Measurements from ENCODE around the gene PPP6R3.
"Not testable (repeated sequence)": the region's sequence is repeated elsewhere in the genome, so short reads cannot be mapped to it uniquely, and the experiment has no call there.

The PPP6R3 gene

DNA sequence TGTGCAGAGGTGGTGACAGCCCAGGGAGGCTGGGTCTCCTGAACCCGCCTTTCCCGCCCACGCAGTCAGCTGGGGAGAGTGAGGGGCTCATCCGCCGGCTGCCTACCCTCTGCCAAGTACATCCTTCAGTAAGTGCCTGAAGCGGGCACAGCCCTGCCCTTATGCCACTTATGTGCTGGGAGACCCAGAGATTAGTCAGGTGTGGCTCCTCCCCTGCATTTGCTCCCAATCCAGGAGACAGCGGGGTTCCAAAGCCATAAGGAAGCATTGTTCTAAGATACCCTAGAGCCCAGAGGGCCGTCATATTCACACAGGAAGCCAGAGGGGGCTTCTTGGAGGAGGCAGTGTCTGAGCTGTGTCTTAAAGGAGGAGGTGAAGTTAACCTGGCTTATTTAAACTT, 5.8 kb upstream of the PPP6R3 start:
- no peak for DNase-seq (ENCODE audit: low spot score)
- FAIRE-seq = no peak

DNA sequence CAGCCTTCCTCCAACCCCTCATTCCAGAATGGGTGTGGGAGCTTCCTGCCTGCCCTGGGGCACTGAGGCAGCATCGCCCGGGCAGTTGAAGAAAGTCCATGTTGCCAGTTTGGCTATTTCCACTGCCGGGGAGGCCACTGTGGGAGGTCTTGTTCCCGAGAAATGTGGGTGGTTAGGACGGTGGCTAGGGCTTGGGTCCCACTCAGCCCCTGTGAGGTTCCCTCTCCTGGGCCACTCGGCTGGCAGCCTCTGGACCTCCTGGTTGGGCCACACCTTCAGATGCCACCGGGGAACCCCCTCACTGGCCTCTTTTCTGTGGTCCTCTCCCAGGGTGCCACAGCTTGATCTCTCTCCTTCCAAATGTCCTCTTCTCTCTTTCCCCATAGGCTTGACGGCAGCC, 5.1 kb upstream of the PPP6R3 start:
- FAIRE-seq (no peak), DNase-seq (ENCODE audit: low spot score) (no peak)

DNA sequence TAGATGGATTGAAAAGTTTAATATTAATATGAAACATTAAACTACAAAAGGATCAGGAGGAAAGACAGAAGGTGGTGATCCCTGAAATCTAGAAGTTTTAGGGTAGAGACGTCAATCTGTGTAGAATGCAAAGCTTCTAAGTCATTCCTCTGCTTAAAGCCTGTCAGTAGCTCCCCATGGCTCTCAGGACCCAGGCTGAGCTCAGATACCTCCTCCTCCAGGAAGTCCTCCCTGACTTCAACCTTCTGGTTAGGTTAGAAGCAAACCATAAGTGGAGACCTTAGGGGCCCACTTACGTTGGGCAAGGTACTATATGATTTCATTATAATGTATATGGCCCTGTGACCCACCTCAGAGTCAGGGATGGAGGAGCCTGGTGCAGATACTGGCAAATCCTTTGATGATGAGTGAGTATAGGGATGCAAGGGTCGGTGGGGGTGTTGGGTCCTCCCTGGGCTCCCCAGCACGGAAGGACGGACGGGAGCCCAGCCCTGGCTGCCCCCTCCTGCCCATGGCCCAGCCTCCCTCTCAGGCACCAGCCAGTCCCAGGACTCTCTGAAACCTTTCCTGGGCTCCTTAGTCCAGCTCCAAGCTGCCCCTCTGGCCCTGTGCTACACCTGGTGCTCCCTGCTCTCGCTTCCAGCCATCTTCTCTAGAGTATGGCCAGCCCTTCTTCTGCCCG, 3.2 kb upstream of the PPP6R3 start:
- DNase-seq (ENCODE audit: low spot score) (no peak), FAIRE-seq (no peak)

GRCh38 chr11:68457898-68458249, 2.7 kb upstream of the PPP6R3 start:
- no peak for FAIRE-seq
- DNase-seq (ENCODE audit: low spot score) = no peak

DNA sequence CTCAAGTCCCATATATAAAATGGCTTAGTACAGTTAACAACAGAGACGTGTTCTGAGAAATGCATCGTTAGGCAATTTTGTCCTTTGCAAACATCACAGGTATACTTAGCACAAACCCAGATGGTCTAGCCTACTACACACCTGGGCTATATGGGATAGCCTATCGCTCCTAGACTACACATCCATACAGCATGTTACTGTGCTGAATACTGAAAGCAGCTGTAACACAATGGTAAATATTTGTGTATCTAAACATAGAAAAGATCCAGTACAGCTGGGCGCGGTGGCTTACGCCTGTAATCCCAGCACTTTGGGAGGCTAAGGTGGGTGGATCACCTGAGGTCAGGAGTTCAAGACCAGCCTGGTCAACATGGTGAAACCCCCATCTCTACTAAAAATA, 2.2 kb upstream of the PPP6R3 start:
- not testable (repeated sequence) for DNase-seq (ENCODE audit: low spot score); FAIRE-seq

GRCh38 chr11:68459886-68460740, 439 bp upstream of the PPP6R3 start:
- FAIRE-seq = peak; percentile 81
- DNase-seq (ENCODE audit: low spot score) = peak; percentile 99

DNA sequence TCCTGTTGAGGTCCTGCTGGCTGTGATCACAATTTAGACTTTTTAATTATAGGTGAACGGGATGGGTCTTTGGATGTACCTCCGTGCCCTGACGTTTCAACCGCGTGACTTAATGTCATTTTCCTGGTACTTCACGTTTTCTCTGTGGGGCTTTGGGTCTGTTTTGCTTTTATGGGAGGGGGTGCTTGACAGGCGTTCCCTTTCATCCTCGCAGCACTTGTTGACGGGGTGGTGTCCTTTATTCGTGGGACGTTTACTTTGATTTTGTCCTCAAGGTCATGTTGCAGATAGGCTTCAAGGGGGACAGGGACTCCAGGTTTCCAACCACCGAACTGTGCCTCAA, 994 bp downstream of the PPP6R3 start:
- FAIRE-seq (no peak), DNase-seq (ENCODE audit: low spot score) (no peak)

DNA sequence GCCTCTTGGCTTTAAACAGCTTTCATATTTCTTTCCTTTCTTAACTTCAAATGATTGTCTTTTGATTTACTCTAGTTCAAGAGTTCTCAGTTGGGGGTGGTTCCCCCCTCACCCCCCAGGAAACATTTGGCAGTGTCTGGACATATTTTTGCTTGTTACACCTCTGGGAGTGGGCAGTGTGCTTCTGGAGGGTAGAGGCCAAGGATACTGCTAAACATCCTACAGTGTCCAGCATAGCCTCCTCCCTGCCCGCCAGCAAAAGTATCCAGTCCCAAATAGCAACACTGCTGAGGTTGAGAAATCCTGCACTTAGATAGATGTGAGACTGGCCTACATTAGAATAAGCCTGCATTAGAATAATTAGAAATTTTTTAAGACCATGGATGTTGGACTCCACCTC, 3.2 kb downstream of the PPP6R3 start:
- no peak for FAIRE-seq
- DNase-seq (ENCODE audit: low spot score) = no peak

DNA sequence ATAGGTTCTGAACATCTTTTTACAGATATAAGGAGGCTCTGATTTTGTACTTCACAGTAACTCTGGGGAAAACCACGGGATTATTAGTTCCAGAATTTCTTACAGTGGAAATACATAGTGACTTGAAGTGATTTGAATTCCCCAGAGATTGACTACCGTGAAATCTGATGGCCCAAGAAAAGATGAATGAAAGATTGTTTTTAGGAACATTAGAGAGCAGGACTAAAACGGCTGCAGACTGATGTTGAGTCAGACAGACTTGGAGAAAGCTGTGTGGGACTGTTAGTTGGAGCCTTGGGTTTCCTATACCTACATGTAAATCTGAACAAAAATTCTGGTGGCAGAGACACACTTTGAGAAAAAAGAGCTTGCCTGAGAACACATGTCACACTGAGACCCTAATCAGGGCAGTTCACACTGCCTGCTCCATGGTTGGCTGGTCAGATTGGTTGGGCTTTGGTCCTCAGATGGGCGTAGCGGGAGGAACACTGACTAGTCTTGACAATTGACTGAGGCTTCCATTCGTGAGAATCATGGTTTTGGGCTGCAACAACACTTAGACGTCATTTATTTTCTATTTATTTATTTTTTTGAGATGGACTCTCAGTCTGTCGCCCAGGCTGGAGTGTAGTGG, 6.8 kb downstream of the PPP6R3 start:
- FAIRE-seq (no peak), DNase-seq (ENCODE audit: low spot score) (no peak)

- DNase-seq (ENCODE audit: low spot score) (no peak), FAIRE-seq (no peak)
Observed at GRCh38 chr11:68468217-68468828, 7.8 kb downstream of the PPP6R3 start.

GRCh38 chr11:68469122-68469521, 8.6 kb downstream of the PPP6R3 start:
- no peak for FAIRE-seq

DNA sequence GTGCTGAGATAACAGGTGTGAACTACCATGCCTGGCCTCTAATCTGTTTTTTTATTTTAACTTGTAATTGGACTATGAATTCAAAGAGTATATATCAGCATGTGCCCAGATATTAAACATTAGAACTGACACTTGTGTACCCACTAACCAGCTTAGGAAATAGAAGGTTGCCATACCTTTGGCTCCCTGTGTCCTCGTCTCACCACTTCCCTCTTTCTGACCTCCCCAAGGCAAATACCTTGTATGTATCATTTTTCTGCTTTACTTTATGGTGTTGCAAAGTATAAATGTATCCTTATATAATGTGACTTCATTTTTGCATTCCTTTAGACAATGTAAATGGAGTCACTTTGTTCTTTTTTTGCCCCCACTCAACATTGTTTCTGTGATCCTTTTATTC, 9.1 kb downstream of the PPP6R3 start:
- FAIRE-seq (no peak), DNase-seq (ENCODE audit: low spot score) (no peak)

More at GRCh38 chr11:68469122-68469521, 8.6 kb downstream of the PPP6R3 start:
- no peak for DNase-seq (ENCODE audit: low spot score)

GRCh38 chr11:68470304-68470811, 9.8 kb downstream of the PPP6R3 start:
- DNase-seq (ENCODE audit: low spot score) (no peak), FAIRE-seq (no peak)

DNA sequence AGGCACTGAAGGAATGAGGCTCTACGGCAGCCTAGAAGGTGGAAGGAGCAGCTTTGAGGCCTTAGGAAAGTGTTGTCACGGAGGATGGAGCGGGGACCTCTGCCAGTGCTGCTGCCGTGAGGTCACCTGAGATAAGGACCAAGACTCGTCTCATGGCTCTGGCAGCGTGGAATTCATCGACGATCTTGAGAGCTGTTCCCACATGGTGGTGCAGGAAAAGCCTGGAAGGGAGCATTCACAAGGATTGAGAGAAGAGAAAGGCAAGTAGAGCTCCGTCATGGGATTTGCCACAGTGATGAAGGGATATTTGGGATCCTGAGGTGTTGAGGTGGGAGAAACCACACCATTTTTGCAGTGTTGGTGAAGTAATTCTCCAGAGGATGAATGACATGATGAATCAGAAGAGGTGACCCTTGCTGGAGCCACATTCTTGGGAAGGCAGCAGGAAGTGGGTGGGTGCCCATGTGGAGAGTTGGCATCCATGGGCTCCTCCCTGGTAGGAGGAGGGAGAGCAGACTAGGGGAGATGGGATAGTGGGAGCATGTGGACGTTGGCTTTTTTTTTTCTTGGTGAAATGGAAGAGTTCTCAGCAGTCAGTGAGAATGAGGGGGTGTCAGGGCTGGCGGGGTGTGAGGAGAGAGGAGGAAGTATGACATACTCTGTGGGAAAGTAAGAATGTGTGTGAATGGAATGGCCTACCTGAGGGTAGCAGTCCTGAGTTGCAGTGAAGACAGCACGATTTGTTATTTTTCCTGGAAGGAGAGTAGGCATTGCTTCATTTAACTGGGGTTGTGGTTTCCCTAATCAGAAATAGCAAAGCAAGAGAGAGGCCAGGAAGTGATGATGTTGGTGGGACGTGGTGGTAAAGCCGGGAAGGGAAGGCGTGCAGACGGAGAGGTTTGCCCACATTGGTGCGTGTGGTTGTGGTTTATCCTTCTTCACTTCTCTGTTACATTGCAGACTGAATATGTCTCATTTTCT, 11.1 kb downstream of the PPP6R3 start:
- DNase-seq (ENCODE audit: low spot score) (peak; percentile 40), FAIRE-seq (no peak)

GRCh38 chr11:68472778-68473177, 12.2 kb downstream of the PPP6R3 start:
- DNase-seq (ENCODE audit: low spot score) = no peak

DNA sequence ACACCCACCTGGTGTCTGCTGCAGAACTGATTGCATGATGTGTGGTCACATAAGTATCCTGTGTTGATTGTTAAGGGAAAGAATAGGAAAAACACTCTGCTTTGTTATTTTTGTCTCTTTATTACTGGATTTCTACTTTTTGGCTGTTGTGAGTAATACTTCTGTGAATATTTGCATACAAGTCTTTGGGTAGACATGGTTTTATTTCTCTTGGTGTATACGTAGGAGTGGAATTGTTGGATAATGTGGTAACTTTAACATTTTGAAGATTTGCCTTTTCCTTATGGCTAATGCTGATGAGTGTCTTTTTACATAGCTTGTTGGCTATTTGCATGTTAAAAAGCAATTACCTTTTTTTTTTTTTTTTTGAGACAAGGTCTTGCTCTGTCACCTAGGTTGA, 13.1 kb downstream of the PPP6R3 start:
- DNase-seq (ENCODE audit: low spot score) (no peak), FAIRE-seq (no peak)

More at GRCh38 chr11:68472778-68473177, 12.2 kb downstream of the PPP6R3 start:
- no peak for FAIRE-seq

GRCh38 chr11:68475626-68476025, 15.1 kb downstream of the PPP6R3 start:
- not testable (repeated sequence) for FAIRE-seq; DNase-seq (ENCODE audit: low spot score)

DNA sequence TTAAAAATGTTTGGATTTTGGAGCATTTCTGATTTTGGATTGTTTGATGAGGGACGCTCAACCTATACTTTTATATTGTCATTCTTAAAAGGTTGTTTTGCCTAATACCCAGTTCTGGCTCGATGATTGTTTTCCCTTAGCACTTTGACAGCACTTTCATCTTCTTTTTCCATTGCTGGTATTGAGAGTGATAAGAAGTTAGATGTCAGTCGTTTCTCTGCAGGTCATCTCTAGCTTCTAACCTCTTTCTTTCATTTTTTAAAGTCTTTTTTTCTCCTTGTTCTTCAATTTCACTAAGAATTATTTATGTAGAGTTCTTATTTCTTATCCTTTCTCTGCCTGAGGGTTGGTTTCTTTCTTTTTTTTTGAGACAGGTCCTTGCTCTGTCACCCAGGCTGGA, 18.8 kb downstream of the PPP6R3 start:
- FAIRE-seq (no peak), DNase-seq (ENCODE audit: low spot score) (no peak)

DNA sequence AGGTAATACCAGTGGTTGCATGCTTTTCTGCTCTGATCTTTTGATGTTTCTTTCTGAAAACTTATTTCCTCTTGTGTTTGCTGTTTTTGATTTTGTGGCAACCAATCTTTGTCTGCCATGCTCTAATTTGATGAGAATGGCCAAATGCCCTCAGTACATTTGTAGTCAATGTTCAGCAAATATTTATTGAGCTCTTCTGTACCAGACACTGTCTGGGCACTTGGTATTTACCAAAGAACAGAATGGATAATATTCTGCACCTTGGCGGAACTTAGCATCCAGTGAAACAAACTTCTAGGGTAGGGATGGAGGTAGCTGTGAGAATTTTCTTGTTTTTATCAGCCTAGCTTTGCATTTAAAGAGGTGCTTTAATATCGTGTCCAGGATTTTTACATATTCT, 19.6 kb downstream of the PPP6R3 start:
- no peak for FAIRE-seq
- DNase-seq (ENCODE audit: low spot score) = no peak

DNA sequence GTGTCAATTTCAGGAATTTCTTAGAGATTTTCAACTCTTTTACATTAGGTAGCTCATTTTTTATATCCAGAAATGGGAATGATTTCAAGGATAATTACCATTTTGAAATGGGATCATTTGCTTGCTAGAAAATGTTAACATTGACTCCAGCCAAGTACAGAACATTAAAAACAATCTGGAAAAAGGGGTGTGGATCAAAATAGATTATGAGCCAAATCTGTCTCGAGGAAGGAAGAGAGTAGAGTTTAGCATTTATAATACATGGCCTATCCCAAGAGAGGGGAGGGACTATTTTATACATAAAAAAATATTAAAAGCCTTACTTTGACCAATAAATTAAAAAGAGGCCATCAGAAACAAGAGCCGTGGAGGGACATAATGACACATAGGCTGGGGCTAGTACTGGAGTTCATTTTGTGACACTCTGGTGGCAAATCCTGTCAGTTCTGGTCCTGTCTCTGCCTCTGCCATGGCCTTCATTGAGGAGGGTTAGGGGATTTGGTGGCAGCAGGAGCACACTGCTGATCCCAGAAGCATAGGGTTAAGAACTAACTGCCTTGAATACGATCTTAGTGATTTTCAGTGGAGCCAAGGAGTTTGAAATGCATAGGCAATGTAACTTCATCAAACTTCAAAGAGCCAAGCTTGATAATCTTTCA, 20.4 kb downstream of the PPP6R3 start:
- no peak for DNase-seq (ENCODE audit: low spot score)
- FAIRE-seq = no peak
